ENCODE data around the gene TRAK1. TPM values are rescaled to one million over a fixed set of nuclear protein-coding genes. Genes with fewer than 3 reads are reported as not detected.
A peak's percentile ranks its signal among the peaks of the same experiment; 100 is the strongest.

Gene TRAK1
- total and polyA plus RNA-seq, 10 of the 15 experiments (the other 5 are each of a cell fraction or from before 2014, with no cell fraction given) = 6.6 to 46.2 (median 23.7) TPM

- H3K36me3 ChIP-seq (ENCODE audit: control insufficient read depth in 2 of 2, insufficient read depth in 2 of 2, low read length in 1 of 2) = no peaks in the 10 kb centered on the region
- no peak for DNase-seq (ENCODE audit: low read depth, low spot score)
- 0 out of 2 replicates have a peak, but pooled peaks cover 2% of the 10 kb centered on the region for H3K4me1 ChIP-seq (ENCODE audit: control insufficient read depth, insufficient read depth, low read length)
- no peak overlapping the region for H3K9ac ChIP-seq (ENCODE audit: control insufficient read depth, insufficient read depth, low read length)
- FAIRE-seq = no peak
- H3K27me3 ChIP-seq (replicated peaks in 1 of 2; ENCODE audit: control insufficient read depth in 2 of 2, insufficient read depth in 2 of 2, low read length in 1 of 2) = no peaks in the 10 kb centered on the region
- no peaks in the 10 kb centered on the region for H4K20me1 ChIP-seq (ENCODE audit: control insufficient read depth, insufficient read depth)
- SMC1A ChIA-PET (ENCODE audit: uncharacterized antibody, unreplicated experiment) = interaction anchor here (0.5 to 6.0 kb wide), 32 partner anchors 14 to 404 kb away, joined by 3 to 110 read pairs (median 4); no protein-coding TSS in a partner anchor
- BruUV-seq (replicated peaks) = no TSS peak
- ATAC-seq = peak; percentile 80
- RAD21 ChIA-PET (ENCODE audit: unreplicated experiment) = interaction anchor here (0.7 to 7.4 kb wide), 18 partner anchors 15 to 335 kb away, joined by 3 to 90 read pairs (median 4); no protein-coding TSS in a partner anchor
- no peaks in the 10 kb centered on the region for H3K79me2 ChIP-seq (ENCODE audit: control insufficient read depth, insufficient read depth, low read length)
- H3K4me3 ChIP-seq = no peak overlapping the region
- peak overlapping the region; percentile 59; the same call in 1 of the 2 replicates for H3K4me2 ChIP-seq (ENCODE audit: control insufficient read depth, insufficient read depth)
- POLR2A ChIA-PET = no interaction called here
- in situ Hi-C loops (cut with MboI) (loop anchor here (5.0 kb wide), 2 partner anchors 195 to 290 kb away; no protein-coding TSS in a partner anchor), intact Hi-C loops (cut with micrococcal nuclease; ENCODE audit: unreplicated experiment) (loop anchor here (1.0 to 5.0 kb wide), 4 partner anchors 197 to 497 kb away; no protein-coding TSS in a partner anchor)
- no peak overlapping the region for H3K27ac ChIP-seq (ENCODE audit: control insufficient read depth, insufficient read depth)
- H2AFZ ChIP-seq (ENCODE audit: control insufficient read depth, low read depth, low read length) = no peak overlapping the region; the same call in 1 of the 2 replicates
- no peak for TF ChIP-seq NR2C2 (IDR thresholded peaks at IDR 0.05; ENCODE audit: borderline replicate concordance, control insufficient read depth, insufficient read length, low read depth)
- TF ChIP-seq DPF2 (IDR thresholded peaks at IDR 0.05) = no peak
- peak; percentile 38; the same call in 1 of the 2 replicates for TF ChIP-seq YY1 (IDR thresholded peaks at IDR 0.05; ENCODE audit: low read depth, low read length)
- TF ChIP-seq, protein P1, sequence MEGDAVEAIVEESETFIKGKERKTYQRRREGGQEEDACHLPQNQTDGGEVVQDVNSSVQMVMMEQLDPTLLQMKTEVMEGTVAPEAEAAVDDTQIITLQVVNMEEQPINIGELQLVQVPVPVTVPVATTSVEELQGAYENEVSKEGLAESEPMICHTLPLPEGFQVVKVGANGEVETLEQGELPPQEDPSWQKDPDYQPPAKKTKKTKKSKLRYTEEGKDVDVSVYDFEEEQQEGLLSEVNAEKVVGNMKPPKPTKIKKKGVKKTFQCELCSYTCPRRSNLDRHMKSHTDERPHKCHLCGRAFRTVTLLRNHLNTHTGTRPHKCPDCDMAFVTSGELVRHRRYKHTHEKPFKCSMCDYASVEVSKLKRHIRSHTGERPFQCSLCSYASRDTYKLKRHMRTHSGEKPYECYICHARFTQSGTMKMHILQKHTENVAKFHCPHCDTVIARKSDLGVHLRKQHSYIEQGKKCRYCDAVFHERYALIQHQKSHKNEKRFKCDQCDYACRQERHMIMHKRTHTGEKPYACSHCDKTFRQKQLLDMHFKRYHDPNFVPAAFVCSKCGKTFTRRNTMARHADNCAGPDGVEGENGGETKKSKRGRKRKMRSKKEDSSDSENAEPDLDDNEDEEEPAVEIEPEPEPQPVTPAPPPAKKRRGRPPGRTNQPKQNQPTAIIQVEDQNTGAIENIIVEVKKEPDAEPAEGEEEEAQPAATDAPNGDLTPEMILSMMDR (IDR thresholded peaks at IDR 0.05 in 2 of 3, conservative IDR thresholded peaks at IDR 0.05 in 1 of 3; ENCODE audit: control insufficient read depth in 2 of 3, extremely low read depth in 1 of 3, insufficient read depth in 1 of 3, low read depth in 3 of 3, low read length in 3 of 3) = peak; percentile 58 to 84 (median 77)
- peak; percentile 59; the same call in 1 of the 2 replicates for TF ChIP-seq ZNF384 (IDR thresholded peaks at IDR 0.05; ENCODE audit: borderline replicate concordance, low read depth, low read length)
- TF ChIP-seq RAD21 (IDR thresholded peaks at IDR 0.05; ENCODE audit: insufficient read depth, low read depth, low read length) = peak; percentile 93
- peak; percentile 89 for TF ChIP-seq SMC3 (IDR thresholded peaks at IDR 0.05; ENCODE audit: borderline replicate concordance, low read length)
- TF ChIP-seq, protein P2, sequence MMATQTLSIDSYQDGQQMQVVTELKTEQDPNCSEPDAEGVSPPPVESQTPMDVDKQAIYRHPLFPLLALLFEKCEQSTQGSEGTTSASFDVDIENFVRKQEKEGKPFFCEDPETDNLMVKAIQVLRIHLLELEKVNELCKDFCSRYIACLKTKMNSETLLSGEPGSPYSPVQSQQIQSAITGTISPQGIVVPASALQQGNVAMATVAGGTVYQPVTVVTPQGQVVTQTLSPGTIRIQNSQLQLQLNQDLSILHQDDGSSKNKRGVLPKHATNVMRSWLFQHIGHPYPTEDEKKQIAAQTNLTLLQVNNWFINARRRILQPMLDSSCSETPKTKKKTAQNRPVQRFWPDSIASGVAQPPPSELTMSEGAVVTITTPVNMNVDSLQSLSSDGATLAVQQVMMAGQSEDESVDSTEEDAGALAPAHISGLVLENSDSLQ (IDR thresholded peaks at IDR 0.05) = peak; percentile 47; the same call in 1 of the 2 replicates
- CTCF ChIA-PET = interaction anchor here (0.6 to 4.6 kb wide), 51 partner anchors 8 to 622 kb away, joined by 3 to 162 read pairs (median 4); partner anchors contain the start of gene VIPR1
- 5% methylated on average over 9 of the region's 9 CpGs for WGBS (ENCODE audit: insufficient coverage, insufficient replicate concordance, low lambda C conversion rate, missing lambda C conversion rate)
- H3K9me3 ChIP-seq (replicated peaks; ENCODE audit: control insufficient read depth, insufficient read depth, low read length) = no peaks in the 10 kb centered on the region
These were observed 156.4 kb downstream of the TRAK1 start for GRCh38 chr3:42247576-42248027.

Measured in GM12878 (cell line).